Astrocyte of the cerebellum (primary cell): ENCODE data around the gene SS18L1.

Experiments
- DNase-seq: peaks from one replicate; pipeline ENCODE4 v3.0.0-alpha.2; 2011; ENCODE audit warnings: low read depth
- H3K4me3 ChIP-seq: 2 replicates; pipeline ENCODE4 v1.5.1; 2011; ENCODE audit warnings: mild to moderate bottlenecking, low read depth, low read length, moderate library complexity
- CTCF ChIP-seq: IDR thresholded peaks from 2 replicates; pipeline ENCODE4 v1.5.1; 2012; ENCODE audit warnings: low read length, low read depth, moderate library complexity, mild to moderate bottlenecking; ENCODE audit errors: missing control alignments
- in situ Hi-C: cut with HindIII; loops from 2 replicates; pipeline ENCODE4 v1.10.0; 2017; ENCODE audit warnings: low sequenced_read_pairs

SS18L1 gene

GRCh38 chr20:62171245-62171644 lies 27.7 kb downstream of the SS18L1 start:
- TF ChIP-seq CTCF = no peak
- H3K4me3 ChIP-seq = no peak overlapping the region
- no peak for DNase-seq
- in situ Hi-C loops = no loop called here

GRCh38 chr20:62172666-62173065 lies 29.1 kb downstream of the SS18L1 start:
- no peak for TF ChIP-seq CTCF
- no peak overlapping the region for H3K4me3 ChIP-seq
- in situ Hi-C loops = no loop called here
- no peak for DNase-seq

GRCh38 chr20:62174021-62174804 lies 30.6 kb downstream of the SS18L1 start:
- in situ Hi-C loops = no loop called here
- TF ChIP-seq CTCF = no peak
- no peak overlapping the region for H3K4me3 ChIP-seq
- DNase-seq = no peak

- DNase-seq = no peak
- in situ Hi-C loops = no loop called here
- TF ChIP-seq CTCF = no peak
- no peak overlapping the region for H3K4me3 ChIP-seq
Measured at GRCh38 chr20:62174870-62175624, 31.5 kb downstream of the SS18L1 start.

- in situ Hi-C loops = no loop called here
- no peak for TF ChIP-seq CTCF
- DNase-seq = no peak
Measured at GRCh38 chr20:62175711-62176110, 32.1 kb downstream of the SS18L1 start.

GRCh38 chr20:62176866-62177265 lies 33.3 kb downstream of the SS18L1 start:
- H3K4me3 ChIP-seq = no peak overlapping the region
- no peak for DNase-seq
- TF ChIP-seq CTCF = no peak
- in situ Hi-C loops = no loop called here

More at GRCh38 chr20:62175711-62176110, 32.1 kb downstream of the SS18L1 start:
- H3K4me3 ChIP-seq = no peak overlapping the region
